Activated CD8-positive, alpha-beta T cell treated with anti-CD3 and anti-CD28 coated beads for 36 hours (primary cell): ENCODE measurements around the gene SPRED3. TPM values are rescaled to one million over a fixed set of nuclear protein-coding genes. Genes with fewer than 3 reads are reported as not detected.

Experiments used
- ATAC-seq: fragments of 200-7000 bp; cut with Tn5 transposase; one replicate; pipeline ENCODE4 v1.10.0; 2021; ENCODE audit warnings: mild to moderate bottlenecking, moderate library complexity
- CTCF ChIA-PET: fragments of 350-600 bp; sonication (Branson Sonifier 250); formaldehyde crosslinking; loops from one replicate; lab custom pipeline; 2021; ENCODE audit warnings: antibody characterized with exemption; lab: Charles Lee
- POLR2A ChIA-PET: fragments of 350-600 bp; sonication (Branson Sonifier 250); formaldehyde crosslinking; loops from one replicate; lab custom pipeline; 2021; ENCODE audit warnings: antibody characterized with exemption; lab: Charles Lee
- DNase-seq: peaks from one replicate; pipeline ENCODE4 v3.0.0-alpha.2; 2020
- H3K27ac Mint-ChIP-seq: one replicate; pipeline ENCODE4 v1.8.0; 2021; ENCODE audit warnings: mild to moderate bottlenecking, mixed read lengths
- H3K27me3 Mint-ChIP-seq: one replicate; pipeline ENCODE4 v1.8.0; 2021; ENCODE audit warnings: mixed read lengths
- H3K36me3 Mint-ChIP-seq: one replicate; pipeline ENCODE4 v1.8.0; 2021; ENCODE audit warnings: low read depth, mixed read lengths
- H3K4me1 Mint-ChIP-seq: one replicate; pipeline ENCODE4 v1.8.0; 2021; ENCODE audit warnings: low read depth, mixed read lengths
- H3K4me3 Mint-ChIP-seq: one replicate; pipeline ENCODE4 v1.8.0; 2021; ENCODE audit warnings: mild to moderate bottlenecking, moderate library complexity, mixed read lengths
- H3K9me3 Mint-ChIP-seq: one replicate; pipeline ENCODE4 v1.8.0; 2021; ENCODE audit warnings: mixed read lengths
- intact Hi-C: fragments of 100-400 bp; cut with micrococcal nuclease; formaldehyde crosslinking; loops from one replicate; pipeline ENCODE4 v1.10.0; 2022
- total RNA-seq, 2 experiments: library from RNA; stranded (reverse); gene quantifications; one replicate each; pipeline ENCODE4 v1.2.3, GENCODE V29; 2021
- TF ChIP-seq, protein P1 (sequence below): fragments of 200-600 bp; IDR thresholded peaks from one replicate; pipeline ENCODE4 v1.8.0; 2022; ENCODE audit warnings: antibody characterized with exemption, mild to moderate bottlenecking

Gene SPRED3
- total RNA-seq, 2 experiments from 2014 or later: 0.69 to 1.5 TPM

DNA sequence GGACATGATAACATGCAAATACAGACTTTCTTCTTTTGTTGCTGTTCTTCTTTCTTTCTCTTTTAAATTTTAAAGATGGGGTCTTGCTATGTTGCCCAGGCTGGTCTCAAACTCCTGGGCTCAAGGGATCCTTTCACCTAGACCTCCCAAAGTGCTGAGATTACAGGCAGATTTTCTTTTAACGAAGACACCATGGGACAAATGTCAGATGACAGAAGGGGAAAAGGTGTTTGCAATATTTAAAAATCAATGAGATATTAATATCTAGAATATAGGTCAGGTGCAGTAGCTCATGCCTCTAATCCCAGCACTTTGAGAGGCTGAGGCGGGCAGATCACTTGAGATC is 41.3 kb downstream of the SPRED3 start:
- intact Hi-C loops: no loop called here
- ChIA-PET POLR2A (no interaction called here), CTCF (no interaction called here)
- Mint-ChIP-seq H3K4me1 (peaks cover 31% of the 10 kb centered on the region), H3K36me3 (no peaks in the 10 kb centered on the region), H3K27me3 (peaks cover 18% of the 10 kb centered on the region), H3K4me3 (no peak overlapping the region), H3K27ac (peak overlapping the region; percentile 90), H3K9me3 (no peaks in the 10 kb centered on the region)
- TF ChIP-seq, protein P1, sequence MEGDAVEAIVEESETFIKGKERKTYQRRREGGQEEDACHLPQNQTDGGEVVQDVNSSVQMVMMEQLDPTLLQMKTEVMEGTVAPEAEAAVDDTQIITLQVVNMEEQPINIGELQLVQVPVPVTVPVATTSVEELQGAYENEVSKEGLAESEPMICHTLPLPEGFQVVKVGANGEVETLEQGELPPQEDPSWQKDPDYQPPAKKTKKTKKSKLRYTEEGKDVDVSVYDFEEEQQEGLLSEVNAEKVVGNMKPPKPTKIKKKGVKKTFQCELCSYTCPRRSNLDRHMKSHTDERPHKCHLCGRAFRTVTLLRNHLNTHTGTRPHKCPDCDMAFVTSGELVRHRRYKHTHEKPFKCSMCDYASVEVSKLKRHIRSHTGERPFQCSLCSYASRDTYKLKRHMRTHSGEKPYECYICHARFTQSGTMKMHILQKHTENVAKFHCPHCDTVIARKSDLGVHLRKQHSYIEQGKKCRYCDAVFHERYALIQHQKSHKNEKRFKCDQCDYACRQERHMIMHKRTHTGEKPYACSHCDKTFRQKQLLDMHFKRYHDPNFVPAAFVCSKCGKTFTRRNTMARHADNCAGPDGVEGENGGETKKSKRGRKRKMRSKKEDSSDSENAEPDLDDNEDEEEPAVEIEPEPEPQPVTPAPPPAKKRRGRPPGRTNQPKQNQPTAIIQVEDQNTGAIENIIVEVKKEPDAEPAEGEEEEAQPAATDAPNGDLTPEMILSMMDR: no peak
- no peak for ATAC-seq
- DNase-seq: no peak

DNA sequence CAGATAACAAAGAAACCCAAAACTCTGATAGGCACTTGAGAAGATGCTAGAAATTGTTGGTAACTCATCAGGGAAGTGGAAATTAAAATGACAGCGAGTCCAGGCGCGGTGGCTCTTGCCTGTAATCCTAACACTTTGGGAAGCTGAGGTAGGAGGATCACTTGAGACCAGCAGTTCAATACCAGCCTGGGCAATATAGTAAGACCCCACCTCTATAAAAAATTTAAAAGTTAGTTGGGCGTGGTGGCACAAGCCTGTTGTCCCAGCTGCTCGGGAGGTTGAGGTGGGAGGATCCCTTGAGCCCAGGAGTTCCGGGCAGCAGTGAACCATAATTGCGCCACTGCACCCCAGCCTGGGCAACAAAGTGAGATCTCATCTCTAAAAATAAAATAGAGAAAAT is 42.4 kb downstream of the SPRED3 start:
- H3K4me1 Mint-ChIP-seq: peaks cover 28% of the 10 kb centered on the region
- DNase-seq: no peak
- POLR2A ChIA-PET: no interaction called here
- H3K27ac Mint-ChIP-seq: no peak overlapping the region
- no peak overlapping the region for H3K4me3 Mint-ChIP-seq
- ATAC-seq: no peak
- H3K27me3 Mint-ChIP-seq: peaks cover 19% of the 10 kb centered on the region
- CTCF ChIA-PET: interaction anchor here (2.3 kb wide), 1 partner anchor 28 kb away, joined by 6 read pairs; the partner anchor contains the start of gene FAM98C
- no peaks in the 10 kb centered on the region for H3K9me3 Mint-ChIP-seq
- intact Hi-C loops: no loop called here
- H3K36me3 Mint-ChIP-seq: no peaks in the 10 kb centered on the region
- TF ChIP-seq, protein P1: no peak

DNA sequence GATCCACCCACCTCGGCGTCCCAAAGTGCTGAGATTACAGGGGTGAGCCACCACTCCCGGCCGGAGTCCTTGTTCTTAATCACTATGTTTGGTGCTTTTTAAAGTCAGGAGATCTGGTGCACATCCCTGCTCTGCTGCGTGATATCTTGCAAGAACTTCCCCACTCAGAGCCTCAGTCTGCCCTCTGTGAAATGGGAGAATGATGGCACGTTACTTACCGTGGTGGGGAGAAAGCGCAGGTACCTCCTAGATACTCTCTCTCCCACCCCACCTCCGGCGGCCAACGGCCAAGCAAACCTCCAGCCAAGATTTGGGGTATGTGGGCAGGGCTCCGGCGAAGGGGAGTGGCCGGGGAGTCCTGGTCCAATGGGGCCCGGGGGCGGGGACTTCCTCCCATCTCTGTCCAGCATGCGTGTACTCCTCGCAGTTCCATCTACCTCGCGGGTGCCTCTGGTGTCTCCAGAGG is 44.8 kb downstream of the SPRED3 start, which contains the start of gene RYR1:
RYR1 (plus strand) TSS at position 424 of the 466 bp plus-strand sequence. CDS start 139 bp downstream, outside the sequence.
- ChIA-PET CTCF (interaction anchor here (1.2 kb wide), 1 partner anchor 110 kb away, joined by 3 read pairs; no protein-coding TSS in a partner anchor), POLR2A (no interaction called here)
- TF ChIP-seq, protein P1: no peak
- ATAC-seq (peak; percentile 75), DNase-seq (peak; percentile 73)
- Mint-ChIP-seq H3K4me1 (peaks cover 19% of the 10 kb centered on the region), H3K4me3 (peak within 1 kb of the TSS; percentile 40), H3K27ac (no peak within 1 kb of the TSS), H3K27me3 (peaks cover 21% of the 10 kb centered on the region), H3K36me3 (no peaks in the 10 kb centered on the region), H3K9me3 (no peaks in the 10 kb centered on the region)
- intact Hi-C loops: no loop called here

DNA sequence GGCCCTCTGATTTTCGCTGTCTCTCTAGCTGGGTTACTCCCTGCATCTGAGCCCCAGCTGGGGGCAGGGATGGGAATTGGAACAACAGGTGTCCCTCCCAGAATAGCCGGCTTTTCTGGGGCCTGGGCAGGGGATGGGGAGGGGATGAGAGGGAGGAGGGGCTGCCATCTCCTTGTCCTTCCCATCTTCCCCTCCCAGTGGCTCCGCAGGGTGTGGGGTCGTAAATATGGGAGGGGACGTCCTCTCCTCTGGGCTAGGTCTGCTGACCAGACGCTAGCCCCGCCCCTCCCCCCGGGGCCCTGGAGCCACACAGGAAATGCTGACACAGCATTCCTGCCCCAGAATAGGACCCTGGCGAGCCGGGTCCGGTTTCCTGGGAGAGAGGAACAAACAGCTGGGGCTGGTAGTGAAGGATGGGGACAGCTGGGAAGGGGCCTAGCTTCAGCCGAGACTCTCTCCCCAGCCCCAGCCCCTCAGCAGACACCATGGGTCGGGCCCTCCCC is 46.1 kb downstream of the SPRED3 start:
- Mint-ChIP-seq H3K4me1 (peaks cover 10% of the 10 kb centered on the region), H3K36me3 (no peaks in the 10 kb centered on the region), H3K27ac (no peak overlapping the region), H3K27me3 (peaks cover 21% of the 10 kb centered on the region), H3K4me3 (no peak overlapping the region), H3K9me3 (no peaks in the 10 kb centered on the region)
- no peak for DNase-seq
- TF ChIP-seq, protein P1: no peak
- no peak for ATAC-seq
- intact Hi-C loops: no loop called here
- CTCF ChIA-PET: no interaction called here
- POLR2A ChIA-PET: interaction anchor here (0.6 kb wide), 1 partner anchor 511 kb away, joined by 3 read pairs; no protein-coding TSS in a partner anchor

DNA sequence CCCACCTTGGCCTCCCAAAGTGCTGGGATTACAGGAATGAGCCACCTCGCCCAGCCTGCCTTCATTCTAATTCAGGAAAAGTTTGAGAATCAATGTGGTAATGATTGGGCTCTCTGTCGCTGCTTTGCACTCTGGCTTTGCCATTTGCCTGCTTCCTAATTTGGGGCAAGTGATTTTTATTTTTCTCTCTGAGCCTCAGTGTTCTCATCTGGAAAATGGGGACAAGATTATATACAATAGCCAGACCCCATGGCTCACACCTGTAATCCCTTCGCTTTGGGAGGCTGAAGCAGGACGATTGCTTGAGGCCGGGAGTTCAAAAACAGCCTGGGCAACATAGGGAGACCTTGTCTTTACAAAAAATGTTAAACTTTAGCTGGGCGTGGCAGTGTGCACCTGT is 48.8 kb downstream of the SPRED3 start:
- Mint-ChIP-seq H3K36me3 (no peaks in the 10 kb centered on the region), H3K9me3 (no peaks in the 10 kb centered on the region), H3K27me3 (peaks cover 27% of the 10 kb centered on the region), H3K4me1 (peaks cover 8% of the 10 kb centered on the region), H3K27ac (no peak overlapping the region), H3K4me3 (no peak overlapping the region)
- intact Hi-C loops: no loop called here
- ChIA-PET POLR2A (no interaction called here), CTCF (interaction anchor here (0.9 kb wide), 1 partner anchor 35 kb away, joined by 3 read pairs; the partner anchor contains the start of gene FAM98C)
- TF ChIP-seq, protein P1: no peak
- ATAC-seq (no peak), DNase-seq (no peak)
